H1 (cell line): ENCODE measurements around the gene ACVRL1. TPM values are rescaled to one million over a fixed set of nuclear protein-coding genes. Genes with fewer than 3 reads are reported as not detected.

Experiments
- BACH1 ChIP-seq: IDR thresholded peaks from 2 replicates; pipeline ENCODE4 v1.6.1; 2012; ENCODE audit warnings: low read length, improper control_type of control experiment
- CHD7 ChIP-seq: fragments of 300-600 bp; sonication (generic); IDR thresholded peaks from 2 replicates; pipeline ENCODE4 v1.7.1; 2012; ENCODE audit warnings: low read length, moderate library complexity, mild to moderate bottlenecking, inconsistent platforms; ENCODE audit not compliant: insufficient replicate concordance
- FOSL1 ChIP-seq: IDR thresholded peaks from 2 replicates; pipeline ENCODE4 v1.6.1; 2011; ENCODE audit warnings: mild to moderate bottlenecking, low read depth, low read length, moderate library complexity; ENCODE audit not compliant: insufficient read depth
- KDM1A ChIP-seq: fragments of 200-600, 300-600 bp; sonication (generic); IDR thresholded peaks from 2 replicates; pipeline ENCODE4 v1.7.1; 2016; ENCODE audit warnings: mild to moderate bottlenecking, low read length, borderline replicate concordance
- KDM4A ChIP-seq: IDR thresholded peaks from one replicate; pipeline ENCODE4 v1.7.1; 2012; ENCODE audit warnings: low read depth, mild to moderate bottlenecking, moderate library complexity, low read length, inconsistent platforms; ENCODE audit not compliant: severe bottlenecking
- MAFK ChIP-seq: IDR thresholded peaks from 2 replicates; pipeline ENCODE4 v1.6.1; 2012; ENCODE audit warnings: low read depth, mild to moderate bottlenecking, improper control_type of control experiment, low read length
- SIN3A ChIP-seq, 2 experiments: IDR thresholded peaks in 1 of 2; conservative IDR thresholded peaks in 1 of 2; 2 replicates each; pipeline ENCODE4 v1.6.1; 2011 to 2012; ENCODE audit warnings: low read length in 2 of 2, improper control_type of control experiment in 1 of 2, low read depth in 1 of 2, mild to moderate bottlenecking in 1 of 2
- SRF ChIP-seq: IDR thresholded peaks from 2 replicates; pipeline ENCODE4 v1.6.1; 2011; ENCODE audit warnings: mild to moderate bottlenecking, low read depth, low read length, moderate library complexity
- USF2 ChIP-seq: IDR thresholded peaks from 2 replicates; pipeline ENCODE4 v1.6.1; 2011; ENCODE audit warnings: low read length, improper control_type of control experiment
- polyA plus RNA-seq, 7 experiments: library from polyadenylated mRNA; depleted of rRNA in 3 of 7; stranded (reverse) in 5 of 7; unstranded in 2 of 7; fragments of >200 nt in 5 of 7; fragments of 200-250 nt in 2 of 7; gene quantifications; 1 replicate in 5 of 7; 2 replicates in 1 of 7; 4 replicates in 1 of 7; pipeline versions ENCODE4 v1.2.1 to v1.2.3, GENCODE V29; 2011 to 2013; ENCODE audit warnings: missing spikeins in 2 of 7, mixed read lengths in 2 of 7
- total RNA-seq: library from RNA; stranded (reverse); fragmentation: NEBNext Ultra II Directional; extraction: Animal tissue kit (Norgen Biotek cat#: 25700); gene quantifications from 2 replicates; pipeline ENCODE4 v1.2.1, GENCODE V29; 2021

Gene ACVRL1
- total and polyA plus RNA-seq, 2 of the 8 experiments (the other 6 are each of a cell fraction or from before 2014, with no cell fraction given) = 0.09 to 0.35 TPM

- TF ChIP-seq CHD7 = no peak
- TF ChIP-seq BACH1 = no peak
- TF ChIP-seq KDM4A = no peak
- TF ChIP-seq MAFK = no peak
- TF ChIP-seq SRF = no peak
- TF ChIP-seq FOSL1 = no peak
- TF ChIP-seq KDM1A = no peak
- no peak for TF ChIP-seq USF2
- TF ChIP-seq SIN3A (conservative IDR thresholded peaks at IDR 0.05 in 1 of 2, IDR thresholded peaks at IDR 0.05 in 1 of 2; ENCODE audit: low read depth in 1 of 2, low read length in 2 of 2) = no peak
Measured at GRCh38 chr12:51873251-51873994, 33.9 kb upstream of the ACVRL1 start (continued).
